WTC11 (cell line): ENCODE measurements around the gene BMP8B.

Source experiments
- ATF1 ChIP-seq: sonication (generic); formaldehyde crosslinking; IDR thresholded peaks from 2 replicates; pipeline ENCODE4 v1.8.1; 2023; ENCODE audit warnings: mild to moderate bottlenecking, moderate library complexity, missing genetic modification reagents
- ATF6 ChIP-seq: sonication (generic); formaldehyde crosslinking; IDR thresholded peaks from 2 replicates; pipeline ENCODE4 v1.8.1; 2023; ENCODE audit warnings: mild to moderate bottlenecking, missing genetic modification reagents
- CTCF ChIP-seq: fragments of 200-600 bp; IDR thresholded peaks from 2 replicates; pipeline ENCODE4 v1.8.0; 2022; ENCODE audit warnings: antibody characterized with exemption
- ETV6 ChIP-seq: sonication (generic); formaldehyde crosslinking; IDR thresholded peaks from 2 replicates; pipeline ENCODE4 v1.8.1; 2022; ENCODE audit warnings: mild to moderate bottlenecking, missing genetic modification reagents
- MAX ChIP-seq: sonication (generic); formaldehyde crosslinking; IDR thresholded peaks from 2 replicates; pipeline ENCODE4 v1.8.0; 2022; ENCODE audit warnings: mild to moderate bottlenecking, missing genetic modification reagents
- NR3C1 ChIP-seq: sonication (generic); formaldehyde crosslinking; conservative IDR thresholded peaks from 2 replicates; pipeline ENCODE4 v1.8.1; 2023; ENCODE audit warnings: low read depth, mild to moderate bottlenecking, missing genetic modification reagents
- SMAD4 ChIP-seq: sonication (generic); formaldehyde crosslinking; IDR thresholded peaks from 2 replicates; pipeline ENCODE4 v1.8.0; 2022; ENCODE audit warnings: mild to moderate bottlenecking, missing genetic modification reagents
- TEAD4 ChIP-seq: sonication (generic); formaldehyde crosslinking; IDR thresholded peaks from 2 replicates; pipeline ENCODE4 v1.8.0; 2022; ENCODE audit warnings: mild to moderate bottlenecking, missing genetic modification reagents
- USF2 ChIP-seq: sonication (generic); formaldehyde crosslinking; IDR thresholded peaks from 2 replicates; pipeline ENCODE4 v1.8.1; 2023; ENCODE audit warnings: mild to moderate bottlenecking, missing genetic modification reagents, moderate library complexity
- ZNF121 ChIP-seq: sonication (generic); formaldehyde crosslinking; IDR thresholded peaks from 2 replicates; pipeline ENCODE4 v1.8.0; 2023; ENCODE audit warnings: missing genetic modification reagents
- ZNF219 ChIP-seq: sonication (generic); formaldehyde crosslinking; IDR thresholded peaks from 2 replicates; pipeline ENCODE4 v1.8.0; 2023; ENCODE audit warnings: missing genetic modification reagents, mild to moderate bottlenecking, borderline replicate concordance
- ZNF396 ChIP-seq: fragments of 250-450 bp; sonication (Bioruptor Pico); IDR thresholded peaks from 2 replicates; pipeline ENCODE4 v1.8.0; 2021; ENCODE audit warnings: mild to moderate bottlenecking, moderate library complexity, borderline replicate concordance

- TF ChIP-seq CTCF (no peak), NR3C1 (no peak), ZNF121 (CRISPR knock-in tag) (no peak), MAX (CRISPR knock-in tag) (no peak), SMAD4 (no peak), TEAD4 (no peak), USF2 (CRISPR knock-in tag) (no peak), ETV6 (CRISPR knock-in tag) (no peak), ZNF219 (CRISPR knock-in tag) (no peak), ATF1 (CRISPR knock-in tag) (no peak), ATF6 (CRISPR knock-in tag) (no peak), ZNF396 (CRISPR knock-in tag) (no peak)
Observed at GRCh38 chr1:39802496-39803260, 14.0 kb upstream of the BMP8B start.
